Upper lobe of left lung (tissue), 4 donors: ENCODE data around the gene YDJC.

Source experiments
- EP300 ChIP-seq, 4 donors: sonication (generic); formaldehyde crosslinking; IDR thresholded peaks; one replicate each; pipeline ENCODE4 v1.5.1; 2017; ENCODE audit warnings: antibody characterized with exemption in 4 of 4, control low read depth in 2 of 4
- TF ChIP-seq, protein P1 (sequence below), 6 experiments: fragments of 450-650 bp in 4 of 6; fragments of 200-600 bp in 2 of 6; sonication (generic) in 2 of 6; IDR thresholded peaks; one replicate each; pipeline ENCODE4 v1.5.1; 2016 to 2019; ENCODE audit warnings: antibody characterized with exemption in 6 of 6

DNA sequence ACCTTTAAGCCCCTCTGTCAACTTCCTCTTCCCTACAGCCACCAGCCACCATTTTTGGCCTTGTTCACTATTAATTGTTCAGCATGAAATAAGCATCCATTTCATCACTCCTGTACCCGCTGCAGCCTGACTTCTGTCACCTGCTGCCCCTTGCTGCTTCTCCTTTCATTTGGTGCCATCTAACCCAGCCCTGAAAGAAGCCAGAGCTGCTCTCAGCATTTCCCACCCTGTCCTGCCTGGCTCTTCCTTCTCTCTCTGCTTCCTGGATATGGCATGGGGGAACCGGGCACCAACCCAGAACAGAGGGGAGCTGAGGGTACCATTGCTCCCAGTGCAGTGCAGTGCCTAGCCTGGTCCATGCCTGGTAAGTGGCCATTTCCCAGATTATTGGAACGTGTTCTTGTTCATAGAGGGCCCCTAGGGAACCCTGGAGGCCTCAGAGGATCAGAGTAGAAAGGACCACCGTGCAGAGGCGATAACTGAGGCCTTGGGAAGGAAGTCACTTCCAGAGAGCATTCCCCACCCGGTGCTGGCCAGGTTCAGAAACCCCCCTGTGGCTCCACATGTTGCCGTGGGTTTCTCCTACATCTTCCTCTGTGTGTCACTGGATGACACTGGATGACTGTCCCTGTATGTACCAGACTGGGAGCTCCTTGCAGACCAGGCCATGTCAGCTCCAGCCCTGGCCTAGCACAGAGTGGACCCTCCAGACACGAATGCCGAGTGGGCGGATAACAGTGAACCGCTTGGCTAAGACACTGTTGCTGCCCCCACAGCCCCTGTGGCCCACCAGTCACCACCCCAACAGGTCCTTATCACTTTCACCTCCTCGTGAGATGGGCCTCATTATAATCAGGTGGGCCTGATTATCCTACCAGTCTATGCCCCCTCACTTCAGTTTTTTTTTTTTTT, 4.7 kb downstream of the YDJC start:
- TF ChIP-seq EP300 (IDR thresholded peaks at IDR 0.05) = no peak
- TF ChIP-seq, protein P1, sequence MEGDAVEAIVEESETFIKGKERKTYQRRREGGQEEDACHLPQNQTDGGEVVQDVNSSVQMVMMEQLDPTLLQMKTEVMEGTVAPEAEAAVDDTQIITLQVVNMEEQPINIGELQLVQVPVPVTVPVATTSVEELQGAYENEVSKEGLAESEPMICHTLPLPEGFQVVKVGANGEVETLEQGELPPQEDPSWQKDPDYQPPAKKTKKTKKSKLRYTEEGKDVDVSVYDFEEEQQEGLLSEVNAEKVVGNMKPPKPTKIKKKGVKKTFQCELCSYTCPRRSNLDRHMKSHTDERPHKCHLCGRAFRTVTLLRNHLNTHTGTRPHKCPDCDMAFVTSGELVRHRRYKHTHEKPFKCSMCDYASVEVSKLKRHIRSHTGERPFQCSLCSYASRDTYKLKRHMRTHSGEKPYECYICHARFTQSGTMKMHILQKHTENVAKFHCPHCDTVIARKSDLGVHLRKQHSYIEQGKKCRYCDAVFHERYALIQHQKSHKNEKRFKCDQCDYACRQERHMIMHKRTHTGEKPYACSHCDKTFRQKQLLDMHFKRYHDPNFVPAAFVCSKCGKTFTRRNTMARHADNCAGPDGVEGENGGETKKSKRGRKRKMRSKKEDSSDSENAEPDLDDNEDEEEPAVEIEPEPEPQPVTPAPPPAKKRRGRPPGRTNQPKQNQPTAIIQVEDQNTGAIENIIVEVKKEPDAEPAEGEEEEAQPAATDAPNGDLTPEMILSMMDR (IDR thresholded peaks at IDR 0.05) = no peak
